EL (cell line): Measurements from ENCODE around the gene CHD9.
"Not testable (repeated sequence)": the region's sequence is repeated elsewhere in the genome, so short reads cannot be mapped to it uniquely, and the experiment has no call there.

ENCODE experiments used
- DNase-seq: peaks from one replicate; pipeline ENCODE4 v3.0.0-alpha.2; 2016

Gene CHD9

DNA sequence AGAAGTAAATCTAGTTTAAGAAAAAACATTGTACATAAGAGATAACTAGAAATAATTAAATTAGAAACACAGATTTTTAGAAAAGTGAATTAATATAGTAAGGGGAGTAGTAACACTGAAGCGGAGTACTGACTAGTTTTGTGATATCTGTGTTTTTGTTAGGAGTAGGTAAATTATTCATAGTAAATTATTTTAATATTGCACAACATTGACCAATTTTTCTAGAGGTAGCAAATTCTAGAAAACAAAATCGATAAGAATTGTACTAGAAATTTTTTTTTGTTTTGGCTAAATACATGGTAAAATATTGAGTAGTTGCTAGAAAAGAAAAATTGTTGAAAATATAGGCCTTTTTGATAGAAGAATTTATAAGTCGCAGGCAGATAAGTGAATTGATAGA lies 156.5 kb downstream of the CHD9 start:
- DNase-seq = no peak

- no peak for DNase-seq
Measured at GRCh38 chr16:53212893-53213223, 158.1 kb downstream of the CHD9 start.

- DNase-seq = no peak
Measured at GRCh38 chr16:53213542-53213941, 158.8 kb downstream of the CHD9 start.

- DNase-seq = no peak
Measured at GRCh38 chr16:53216798-53217197, 162.0 kb downstream of the CHD9 start.

GRCh38 chr16:53219371-53219770 lies 164.6 kb downstream of the CHD9 start:
- no peak for DNase-seq

- peak; percentile 63 for DNase-seq
Measured at GRCh38 chr16:53219795-53220454, 165.1 kb downstream of the CHD9 start.

DNA sequence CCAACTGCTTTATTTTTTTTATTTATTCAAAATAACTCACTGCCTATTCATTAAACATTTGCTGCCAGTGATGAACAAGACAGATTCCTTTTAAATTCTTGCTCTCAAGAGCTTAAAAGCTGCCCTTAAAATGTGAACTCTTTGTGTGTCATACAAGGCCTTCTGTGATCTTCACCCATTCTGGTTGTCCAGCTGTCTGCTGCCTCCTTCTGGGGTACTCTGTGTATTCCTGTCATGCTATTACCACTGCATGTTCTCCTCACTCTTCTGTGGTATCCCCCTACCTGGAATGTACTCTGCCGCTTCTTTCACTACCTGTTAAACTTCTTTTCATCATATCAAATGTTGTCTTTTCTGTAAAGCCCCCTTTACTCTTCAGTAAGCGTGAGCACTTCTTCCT lies 165.8 kb downstream of the CHD9 start:
- DNase-seq = peak; percentile 47

DNA sequence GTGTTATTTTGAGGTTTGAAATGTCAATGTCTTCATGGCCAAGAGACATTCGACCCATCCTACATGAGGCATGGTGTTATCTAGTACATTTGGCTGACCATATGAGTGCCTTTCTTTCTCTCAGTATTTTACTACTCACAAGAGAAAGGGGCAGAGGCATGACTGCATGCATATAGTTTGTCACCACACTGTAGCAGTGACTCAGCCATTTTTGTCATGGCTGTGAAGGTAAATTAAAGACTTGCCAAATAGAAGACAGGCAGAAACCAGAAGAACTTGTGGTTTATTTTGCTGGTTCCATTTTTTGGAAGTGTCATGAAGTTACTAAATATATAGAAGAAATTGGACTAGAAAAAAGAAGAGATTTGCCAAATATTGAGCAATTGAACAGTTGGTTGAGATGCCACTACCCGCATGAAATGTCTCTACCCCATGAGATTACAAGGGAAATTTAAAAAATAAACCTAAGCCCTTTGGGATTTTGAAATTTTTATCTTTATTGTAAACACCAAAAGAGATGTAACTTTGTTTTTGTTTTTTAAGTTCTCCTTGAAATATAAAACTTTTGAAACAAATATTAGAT lies 170.3 kb downstream of the CHD9 start:
- peak; percentile 19 for DNase-seq

DNA sequence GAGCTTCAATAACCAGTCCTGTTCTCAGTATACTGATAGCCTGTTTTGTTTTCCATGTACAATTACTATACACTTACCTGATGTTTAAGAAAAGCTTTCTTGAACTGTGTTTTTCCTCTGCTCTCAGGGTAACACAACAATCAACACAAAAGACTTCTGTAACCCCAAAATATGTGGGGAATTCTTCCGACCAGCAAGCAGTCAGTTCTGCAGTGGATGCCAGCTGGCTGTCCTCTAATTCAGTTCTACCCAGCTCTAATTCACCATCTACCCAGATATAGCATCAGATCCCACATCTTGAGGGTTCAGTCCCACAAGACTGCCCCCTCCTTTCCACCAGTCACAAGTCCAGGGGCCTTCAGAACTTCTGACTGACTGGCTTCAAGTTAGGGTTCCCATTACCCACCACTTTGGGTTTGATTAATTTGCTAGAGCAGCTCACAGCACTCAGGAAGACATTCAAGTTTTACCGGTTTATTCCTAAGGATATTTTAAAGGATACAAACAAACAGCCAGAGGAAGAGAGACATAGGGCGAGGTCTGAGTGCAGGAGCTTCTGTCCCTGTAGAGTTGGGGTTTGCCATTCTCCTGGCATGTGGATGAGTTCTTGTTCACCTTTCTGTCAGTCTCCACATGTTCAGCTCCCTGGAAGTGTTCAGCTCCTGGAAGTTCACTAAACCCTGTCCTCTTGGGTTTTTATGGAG lies 178.2 kb downstream of the CHD9 start:
- DNase-seq = no peak

DNA sequence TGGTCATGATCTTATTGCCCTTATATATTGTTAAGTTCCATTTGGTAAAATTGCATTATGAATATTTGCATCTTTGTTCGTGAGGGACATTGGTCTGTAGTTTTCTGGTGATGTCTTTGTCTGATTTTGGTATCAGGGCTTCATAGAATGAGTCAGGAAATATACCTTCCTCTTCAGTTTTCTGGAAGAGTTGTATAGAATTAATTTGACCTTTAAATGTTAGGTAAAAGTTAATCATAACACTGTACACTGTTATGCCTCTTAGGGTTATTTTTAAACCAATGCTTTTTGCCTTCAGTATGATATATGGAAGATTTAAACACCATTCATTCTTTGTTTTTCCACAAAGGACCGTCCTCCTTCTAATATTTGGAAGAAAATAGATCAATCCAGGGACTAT lies 180.0 kb downstream of the CHD9 start:
- DNase-seq = no peak

DNA sequence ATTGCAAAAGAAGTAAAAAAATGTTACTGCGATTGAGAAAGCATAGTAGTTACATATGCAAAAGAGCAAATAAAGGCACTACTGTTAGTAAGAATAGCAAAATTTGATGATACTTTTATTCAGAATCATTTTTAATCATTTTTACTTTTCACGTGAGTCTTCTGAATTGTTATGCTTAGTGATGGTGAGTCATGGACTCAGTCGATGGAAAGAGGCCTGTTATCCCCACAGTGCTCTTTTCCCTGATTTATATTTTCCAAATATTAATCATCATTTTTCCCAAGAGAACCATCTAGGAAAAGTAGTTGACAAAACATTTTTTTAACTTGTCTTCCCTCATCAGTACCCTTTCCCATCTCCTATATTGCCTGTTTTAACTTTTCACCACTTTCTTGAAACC lies 181.1 kb downstream of the CHD9 start:
- DNase-seq = no peak

- DNase-seq = no peak
Measured at GRCh38 chr16:53249331-53249730, 194.5 kb downstream of the CHD9 start.

- DNase-seq = peak; percentile 72
Measured at GRCh38 chr16:53257001-53257400, 202.2 kb downstream of the CHD9 start.

- DNase-seq = no peak
Measured at GRCh38 chr16:53258809-53259208, 204.0 kb downstream of the CHD9 start.

GRCh38 chr16:53261276-53261675 lies 206.5 kb downstream of the CHD9 start:
- no peak for DNase-seq

DNA sequence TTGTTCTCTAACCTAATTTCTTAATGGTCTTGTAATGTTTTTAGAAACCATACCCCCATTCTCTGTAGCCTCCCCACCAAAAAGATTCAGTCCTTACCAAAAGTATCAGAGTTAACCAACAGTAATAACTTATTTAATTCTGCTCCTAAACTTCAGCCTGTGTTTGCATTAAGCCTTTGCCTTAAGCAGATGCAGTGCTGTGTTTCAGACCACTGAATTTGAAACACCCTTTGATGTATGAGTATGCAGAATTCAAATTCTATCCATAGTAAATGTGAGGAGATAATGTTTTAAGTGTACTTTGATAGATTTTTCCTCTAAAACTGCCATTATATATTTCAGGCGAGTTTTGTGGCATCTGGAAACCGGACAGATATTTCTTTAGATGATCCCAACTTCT lies 207.9 kb downstream of the CHD9 start:
- DNase-seq = no peak

- peak; percentile 9 for DNase-seq
Measured at GRCh38 chr16:53266156-53266555, 211.4 kb downstream of the CHD9 start.

GRCh38 chr16:53278498-53278897 lies 223.7 kb downstream of the CHD9 start:
- not testable (repeated sequence) for DNase-seq

GRCh38 chr16:53281280-53281679 lies 226.5 kb downstream of the CHD9 start:
- no peak for DNase-seq

DNA sequence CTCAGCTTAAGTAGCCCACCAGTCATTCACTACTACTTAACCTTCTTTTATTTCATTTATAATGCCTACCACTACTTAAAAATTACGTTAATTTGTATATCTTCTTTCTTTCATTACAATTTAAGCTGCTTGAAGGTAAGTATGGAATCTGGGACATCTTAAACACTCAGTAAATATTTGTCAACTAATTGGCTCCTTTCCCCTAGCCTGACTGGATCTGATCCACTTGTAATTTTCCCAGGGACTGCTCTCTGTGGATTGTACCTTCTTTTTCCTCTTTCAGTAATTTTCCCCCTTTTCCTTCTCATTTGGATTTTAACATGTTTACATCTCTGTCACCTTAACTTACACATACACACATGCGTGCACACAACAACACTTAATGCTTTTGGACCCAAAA lies 227.1 kb downstream of the CHD9 start:
- no peak for DNase-seq

DNA sequence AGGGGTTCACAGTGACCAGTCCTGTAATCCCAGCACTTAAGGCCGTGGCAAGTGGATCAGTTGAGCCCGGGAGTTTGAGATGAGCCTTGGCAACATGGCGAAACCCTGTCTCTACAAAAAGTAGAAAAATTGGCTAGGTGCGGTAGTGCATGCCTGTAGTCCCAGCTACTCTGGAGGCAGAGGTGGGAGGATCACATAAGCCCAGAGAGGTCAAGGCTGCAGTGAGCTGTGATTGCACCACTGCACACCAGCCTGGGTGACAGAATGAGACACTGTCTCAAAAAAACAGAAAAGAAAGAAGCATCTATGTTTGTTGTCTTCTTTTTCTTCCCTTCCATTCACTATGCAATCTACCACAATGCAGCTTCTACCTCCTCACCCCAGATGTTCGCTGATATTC lies 227.5 kb downstream of the CHD9 start:
- DNase-seq = no peak

DNA sequence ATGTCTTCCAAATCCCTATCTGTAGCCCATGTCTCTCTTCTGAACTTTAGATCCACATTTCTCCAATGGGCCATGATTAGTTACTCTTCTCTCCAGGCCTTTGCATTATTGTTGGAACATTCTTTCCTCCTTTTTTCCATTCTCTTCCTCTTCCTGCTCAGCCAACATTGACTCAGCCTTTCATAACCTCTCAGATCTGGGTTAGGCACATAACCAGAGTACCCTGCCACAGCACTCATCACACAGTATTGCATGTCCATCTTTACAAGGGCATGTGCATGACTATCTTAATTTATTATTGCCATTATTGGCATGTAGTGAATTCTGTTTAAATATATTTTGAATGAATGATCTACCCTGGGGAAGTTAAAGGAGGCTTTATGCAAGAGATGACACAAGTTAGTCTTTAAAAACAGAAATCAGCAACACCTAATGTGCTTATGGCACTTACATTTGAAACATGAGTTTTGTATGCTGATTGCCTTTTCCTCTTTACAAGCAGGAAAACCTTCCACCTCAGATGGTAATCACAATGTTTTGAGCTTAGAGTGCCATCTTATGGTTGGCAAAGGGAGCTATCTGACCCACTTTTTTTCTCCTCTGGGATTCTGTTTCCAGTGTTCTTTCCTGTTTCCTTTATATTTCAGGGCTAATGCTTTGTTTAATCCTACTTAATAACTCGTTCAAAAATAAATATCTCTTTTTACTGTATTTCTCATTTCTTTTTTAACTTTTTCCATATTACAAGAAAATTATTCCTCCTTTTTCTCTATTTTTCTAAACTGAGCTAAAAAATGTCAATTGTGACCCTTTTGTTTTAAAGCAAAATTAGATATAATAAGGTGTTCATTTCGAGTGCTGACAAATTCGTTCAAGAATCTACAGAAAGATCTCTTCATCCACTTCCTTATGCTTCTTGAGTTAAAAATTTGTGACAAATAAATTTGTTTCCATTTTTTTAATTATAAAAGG lies 228.5 kb downstream of the CHD9 start:
- peak; percentile 47 for DNase-seq

DNA sequence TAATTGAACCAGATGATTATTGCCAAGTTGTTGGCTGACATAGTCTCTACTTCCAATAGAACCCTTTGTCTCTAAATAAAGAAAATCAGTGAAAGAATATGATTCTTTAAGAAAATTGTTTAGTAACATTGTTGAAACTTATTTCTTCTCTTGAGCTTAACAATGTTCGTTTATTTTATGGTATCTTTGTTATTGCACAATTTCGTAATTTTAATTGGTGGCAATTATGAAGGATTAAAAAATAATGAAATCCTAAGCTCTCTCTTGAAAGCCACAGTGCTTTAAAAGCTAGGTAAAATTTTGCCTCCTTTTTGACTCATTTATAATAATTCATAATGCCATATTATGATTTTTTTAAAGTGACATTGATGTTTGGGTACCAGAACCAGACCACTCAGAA lies 230.4 kb downstream of the CHD9 start:
- DNase-seq = no peak
